HG02885 (cell line): ENCODE data around the gene AGBL1.
A peak's percentile ranks its signal among the peaks of the same experiment; 100 is the strongest.

Experiments
- ATAC-seq: cut with Tn5 transposase; IDR thresholded peaks from one replicate; pipeline ENCODE4 v1.9.1; 2021; ENCODE audit warnings: mild to moderate bottlenecking; ENCODE audit not compliant: unreplicated experiment, poor library complexity

AGBL1 gene

DNA sequence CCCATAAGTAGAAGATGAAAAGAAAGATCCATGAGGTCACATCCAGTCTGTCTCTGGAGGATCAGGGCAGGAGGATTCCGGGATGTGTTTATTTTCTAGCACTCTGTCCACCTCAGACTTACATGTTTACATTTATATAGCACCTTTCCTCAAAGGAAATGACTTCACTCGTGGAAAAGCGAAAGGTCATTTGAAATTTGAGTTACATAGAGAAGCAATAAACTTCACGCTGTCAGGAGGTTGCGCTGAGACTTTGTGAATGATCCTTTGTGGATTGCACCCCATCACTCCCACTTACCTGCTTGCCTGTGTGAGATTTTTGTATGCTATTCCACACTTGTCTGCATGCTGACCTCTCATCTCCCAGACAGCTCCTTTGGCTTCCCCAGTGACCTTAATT lies 540.5 kb downstream of the AGBL1 start:
- no peak for ATAC-seq

- ATAC-seq = no peak
These were observed 541.1 kb downstream of the AGBL1 start for GRCh38 chr15:86620641-86621349.

- no peak for ATAC-seq
These were observed 543.6 kb downstream of the AGBL1 start for GRCh38 chr15:86623236-86623635.

DNA sequence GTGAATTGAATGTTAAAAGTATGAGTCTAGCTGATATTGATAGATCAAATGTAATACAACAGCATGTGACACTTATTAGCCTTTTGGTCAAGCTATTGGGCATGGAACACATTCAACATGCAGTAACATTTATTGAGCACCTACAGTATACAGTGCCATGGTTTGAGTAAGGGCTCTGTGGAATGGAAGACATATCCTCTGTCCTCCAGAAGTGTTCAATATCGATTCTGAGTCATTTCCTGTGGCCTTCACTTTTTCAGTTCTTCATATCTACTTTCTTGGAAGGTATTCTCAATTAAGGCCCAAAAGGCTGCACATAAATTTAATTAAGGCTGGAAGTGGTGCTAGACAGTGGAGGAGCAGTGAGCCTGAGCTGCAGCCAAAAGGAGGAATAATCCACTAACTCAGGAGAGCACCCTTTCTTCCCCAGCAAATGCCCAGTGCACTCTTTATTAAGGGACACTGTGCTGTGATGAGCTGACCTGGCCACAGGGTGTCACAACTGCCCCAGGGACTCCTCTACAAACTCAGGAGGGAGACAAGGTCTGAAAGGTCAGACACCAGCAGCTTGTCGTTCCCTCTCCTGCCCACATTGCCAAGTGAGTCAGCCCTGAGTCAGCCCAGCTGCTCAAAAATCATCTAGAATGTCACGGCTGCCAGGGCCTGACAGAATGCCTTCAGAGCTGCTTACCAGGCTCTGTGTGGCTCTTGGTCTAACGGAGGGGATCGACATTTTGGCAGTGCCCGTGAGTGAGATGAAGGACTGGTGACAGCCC lies 544.8 kb downstream of the AGBL1 start:
- peak; percentile 55 for ATAC-seq

DNA sequence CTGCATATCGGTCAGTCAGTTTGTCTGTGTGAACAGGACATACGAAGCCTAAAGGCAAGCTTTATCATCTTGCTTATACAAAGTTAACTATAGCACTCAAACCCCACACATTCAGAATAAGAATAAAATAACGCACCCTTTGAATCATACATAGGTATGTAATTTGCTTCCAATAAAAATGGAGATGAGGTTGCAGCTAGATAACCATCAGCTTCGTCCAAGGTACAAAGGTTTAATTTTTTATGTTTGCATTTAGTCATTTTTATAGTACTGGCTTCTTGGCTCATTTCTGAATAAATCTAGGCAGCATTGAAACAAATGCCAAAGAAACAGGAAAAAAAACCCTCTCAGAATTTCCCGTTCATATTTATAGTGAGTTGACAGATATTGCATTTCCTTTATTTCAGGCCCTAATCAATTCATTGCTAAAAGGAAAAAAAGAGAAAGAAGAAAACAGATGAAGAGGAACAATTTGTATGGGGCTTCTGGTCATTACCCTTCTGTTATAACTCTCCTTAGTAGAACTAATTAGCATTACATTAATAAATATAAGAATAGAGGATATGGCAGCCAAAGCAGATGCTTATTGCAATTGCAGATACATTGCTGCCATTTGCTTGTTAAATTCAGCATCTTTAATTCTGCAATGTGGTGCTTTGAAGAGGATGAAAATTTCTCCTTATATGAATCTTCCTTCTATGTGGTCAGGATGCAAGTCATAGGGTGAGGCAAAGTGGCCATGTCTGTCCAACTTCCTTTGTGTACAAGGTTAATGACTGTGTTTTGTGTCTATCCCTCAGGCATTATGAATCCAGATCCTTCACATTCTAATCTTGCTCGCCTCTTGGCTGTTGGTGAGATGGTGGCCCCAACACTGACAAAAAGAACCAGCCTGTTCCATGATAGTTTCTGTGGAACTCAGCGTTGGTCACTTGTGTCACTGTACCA lies 550.0 kb downstream of the AGBL1 start:
- ATAC-seq = no peak

GRCh38 chr15:86630946-86631345 lies 551.3 kb downstream of the AGBL1 start:
- ATAC-seq = no peak

DNA sequence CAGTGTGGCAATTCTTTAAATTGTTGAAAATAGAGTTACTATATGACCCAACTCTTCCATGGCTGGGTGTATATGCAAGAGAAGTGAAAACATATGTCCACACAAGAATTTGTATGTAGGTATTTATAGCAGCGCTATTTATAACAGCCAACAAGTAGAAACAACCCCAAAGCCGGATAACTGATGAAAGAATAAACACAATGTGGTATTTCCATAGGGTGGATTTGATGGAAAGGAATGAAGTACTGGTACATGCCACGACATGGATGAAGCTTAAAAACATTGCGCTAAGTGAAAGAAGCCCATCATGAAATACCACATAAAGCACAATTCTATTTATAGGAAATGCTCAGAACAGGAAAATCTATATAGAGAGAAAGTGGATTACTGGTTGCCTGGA lies 554.5 kb downstream of the AGBL1 start:
- ATAC-seq = no peak

DNA sequence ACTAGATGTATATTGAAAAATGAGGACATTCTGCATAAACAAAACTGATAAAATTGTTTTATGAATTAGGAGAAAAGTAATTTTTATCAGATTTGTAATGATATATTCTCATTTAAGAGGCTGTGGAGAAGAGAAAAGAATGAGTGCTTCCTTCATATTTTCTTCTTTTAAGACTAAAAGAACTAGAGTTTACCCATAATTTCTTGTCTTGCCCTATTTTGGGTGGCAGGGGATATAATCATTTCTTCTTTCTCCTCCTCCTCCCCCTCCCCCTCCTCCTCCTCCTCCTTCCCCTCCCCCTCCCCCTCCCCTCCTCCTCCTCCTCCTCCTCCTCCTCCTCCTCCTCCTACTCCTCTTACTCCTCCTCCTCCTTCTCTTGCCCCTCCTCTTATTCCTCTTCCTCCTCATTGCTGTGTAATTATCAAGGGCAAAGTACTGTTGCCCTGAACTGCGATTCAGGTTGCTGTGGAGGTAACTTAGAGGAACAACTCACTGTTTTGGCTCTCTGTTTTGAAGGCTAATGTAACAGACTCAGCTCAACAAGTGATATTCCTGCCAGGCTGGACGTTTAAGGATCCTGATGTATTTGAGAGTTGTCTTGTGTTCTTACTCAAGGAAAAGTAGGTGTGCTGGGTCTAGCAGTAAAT lies 555.4 kb downstream of the AGBL1 start:
- ATAC-seq = no peak

- no peak for ATAC-seq
These were observed 564.7 kb downstream of the AGBL1 start for GRCh38 chr15:86644339-86644738.

DNA sequence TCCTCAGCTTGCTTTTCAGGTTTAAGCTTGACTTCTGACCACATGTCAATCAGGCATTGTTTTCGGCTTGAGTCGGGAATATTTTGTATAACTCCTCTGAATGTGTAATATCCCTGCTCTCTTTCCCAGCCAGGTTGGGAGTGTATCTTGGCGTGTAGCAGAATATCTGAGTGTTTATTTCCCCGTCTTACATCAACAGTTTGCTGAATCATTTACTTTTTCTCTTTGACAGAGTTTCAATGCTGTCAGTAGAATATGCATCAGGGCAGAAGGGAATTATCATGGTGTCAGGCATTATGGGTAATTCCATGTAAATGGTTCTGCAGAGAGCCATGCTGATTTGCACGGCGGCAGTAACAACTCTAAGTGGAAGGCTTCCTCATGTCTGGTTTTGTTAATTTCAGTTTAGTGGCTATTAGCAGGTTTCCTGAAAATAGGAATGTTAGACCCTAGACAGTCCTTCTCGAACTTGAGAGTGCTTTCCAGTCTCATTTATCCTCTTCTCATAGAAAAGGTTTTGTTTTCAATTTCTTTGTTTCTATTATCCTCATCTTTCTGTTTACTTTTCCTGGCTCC lies 566.3 kb downstream of the AGBL1 start:
- ATAC-seq = no peak

DNA sequence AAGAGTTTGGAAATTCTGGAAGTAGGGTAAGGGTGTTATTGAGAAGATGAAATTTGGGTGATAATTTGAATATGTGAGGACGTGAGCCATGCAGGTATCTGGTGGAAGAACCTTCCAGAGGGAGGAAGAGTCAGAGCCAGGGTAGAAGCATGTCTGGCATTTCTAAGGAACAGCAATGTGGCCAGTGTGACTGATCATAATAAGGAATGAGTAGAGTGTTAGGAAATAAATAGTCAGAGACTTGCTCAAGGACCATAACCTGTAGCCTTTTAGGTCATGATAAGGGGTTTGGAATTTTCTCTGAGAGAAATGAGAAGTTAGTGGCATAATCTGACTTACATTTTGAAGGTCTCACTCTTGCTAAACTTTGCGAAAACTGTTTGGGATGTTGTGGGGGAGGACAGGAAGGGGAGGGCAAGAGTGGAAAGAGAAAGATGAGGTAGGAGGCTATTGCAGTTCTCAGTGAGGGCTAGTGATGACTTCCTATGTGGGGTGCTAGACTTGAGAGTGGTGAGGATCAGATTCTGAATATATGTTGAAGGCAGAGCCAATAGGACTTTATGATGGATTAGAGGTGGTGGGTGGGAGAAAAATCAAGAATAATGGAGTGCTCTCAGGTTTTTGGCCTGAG lies 568.3 kb downstream of the AGBL1 start:
- ATAC-seq = no peak

- ATAC-seq = no peak
These were observed 569.6 kb downstream of the AGBL1 start for GRCh38 chr15:86649277-86649676.

DNA sequence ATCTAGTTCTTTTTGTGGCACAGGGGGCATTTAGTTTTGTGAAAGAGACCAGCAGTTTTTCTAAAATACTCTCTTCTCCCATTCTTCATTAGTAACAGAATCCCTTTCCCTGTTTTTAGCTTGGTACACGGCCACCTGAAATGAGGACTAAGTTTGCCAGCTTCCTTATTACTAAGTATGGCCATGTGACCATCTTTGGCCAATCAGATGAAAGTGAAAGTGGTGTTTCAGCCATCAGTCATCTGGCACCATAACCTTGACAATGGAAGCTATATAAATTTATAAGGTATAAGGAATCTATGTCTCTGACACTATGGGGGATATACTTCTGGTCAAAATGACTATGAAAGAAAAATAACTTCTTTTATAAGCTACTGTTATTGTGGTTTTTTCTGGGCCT lies 570.4 kb downstream of the AGBL1 start:
- peak; percentile 50 for ATAC-seq

DNA sequence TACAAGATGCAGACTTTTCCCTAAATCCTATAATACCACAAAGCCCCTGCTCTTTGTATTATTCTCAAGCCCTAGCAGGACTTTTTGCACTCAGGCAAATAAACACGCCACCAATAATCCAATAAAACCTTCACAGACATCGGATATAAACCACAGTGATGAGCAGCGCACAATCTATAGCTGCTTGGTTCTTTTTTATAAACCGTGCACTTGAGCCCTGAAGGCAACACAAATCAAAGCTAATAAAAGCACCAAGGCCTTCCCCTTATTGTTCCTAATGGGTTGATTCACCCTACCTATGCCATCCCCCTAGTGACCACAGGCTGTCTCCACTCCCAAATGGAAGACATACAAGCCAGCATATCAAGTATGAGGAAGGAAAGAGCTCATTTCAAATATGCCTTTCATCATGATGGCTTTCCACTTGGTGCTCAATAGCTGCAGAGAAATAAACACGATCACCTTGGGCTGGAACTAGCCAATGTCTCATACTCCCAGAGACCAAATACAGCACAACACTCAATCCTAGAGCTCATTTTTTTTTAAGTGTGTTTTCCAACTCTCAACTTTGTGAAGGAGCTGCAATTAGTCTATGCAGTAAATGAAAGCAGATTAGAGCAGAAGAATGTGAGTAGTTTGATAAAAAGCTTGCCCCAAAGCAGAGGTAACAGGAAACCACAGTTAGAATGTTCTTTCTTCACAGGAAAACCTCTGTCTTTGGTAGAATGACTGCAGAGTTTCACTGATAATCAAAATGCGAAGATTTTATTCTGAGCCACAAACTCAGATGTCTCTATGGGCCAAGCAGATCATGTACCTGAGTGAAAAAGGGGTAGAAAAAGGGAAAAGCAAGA lies 573.9 kb downstream of the AGBL1 start:
- ATAC-seq = no peak

DNA sequence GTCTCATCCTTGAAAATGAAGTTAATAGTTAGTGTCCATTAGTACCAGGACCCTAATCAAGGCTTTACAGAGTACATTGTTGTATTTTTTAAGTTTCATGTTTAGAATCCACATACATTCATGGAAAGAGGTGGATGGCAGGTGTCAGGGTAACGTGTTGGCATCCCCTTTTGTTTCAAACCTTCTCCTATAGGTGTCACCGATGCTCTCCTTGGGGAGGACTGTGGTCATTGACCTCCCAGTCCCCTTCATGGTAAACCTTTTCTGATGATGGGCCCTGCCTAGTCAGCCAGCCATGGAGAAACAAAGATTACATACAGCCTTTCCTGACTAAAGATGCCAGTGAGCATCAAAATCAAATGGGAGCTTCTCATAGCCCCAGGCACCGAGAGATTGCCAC lies 574.8 kb downstream of the AGBL1 start:
- no peak for ATAC-seq

DNA sequence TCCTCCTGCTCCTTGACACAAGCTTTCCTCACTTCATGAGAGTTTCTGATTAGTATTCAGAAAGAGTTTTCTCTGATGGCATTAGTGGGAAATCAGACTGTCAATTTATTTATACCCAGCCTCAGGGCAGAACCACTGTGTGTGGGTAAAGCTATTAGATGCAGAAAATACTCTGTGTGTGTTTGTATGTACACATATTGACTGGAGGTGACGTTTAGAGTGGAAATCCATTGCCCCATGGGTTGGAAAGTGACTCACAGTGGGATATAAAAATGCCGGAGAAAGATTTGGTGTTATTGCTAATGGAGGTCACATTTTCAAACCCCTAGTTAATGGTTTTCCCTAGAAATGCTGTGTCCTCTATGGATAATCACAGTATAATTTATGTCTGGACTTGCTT lies 577.6 kb downstream of the AGBL1 start:
- no peak for ATAC-seq

- no peak for ATAC-seq
These were observed 580.2 kb downstream of the AGBL1 start for GRCh38 chr15:86659724-86660411.

GRCh38 chr15:86661580-86661979 lies 581.9 kb downstream of the AGBL1 start:
- ATAC-seq = no peak
